Inferior parietal cortex (tissue), 1 donor: ENCODE measurements around the gene CCNK.

Experiments used
- DNase-seq: peaks from one replicate; pipeline ENCODE4 v3.0.0-alpha.2; 2016; ENCODE audit errors: extremely low spot score

The CCNK gene

DNA sequence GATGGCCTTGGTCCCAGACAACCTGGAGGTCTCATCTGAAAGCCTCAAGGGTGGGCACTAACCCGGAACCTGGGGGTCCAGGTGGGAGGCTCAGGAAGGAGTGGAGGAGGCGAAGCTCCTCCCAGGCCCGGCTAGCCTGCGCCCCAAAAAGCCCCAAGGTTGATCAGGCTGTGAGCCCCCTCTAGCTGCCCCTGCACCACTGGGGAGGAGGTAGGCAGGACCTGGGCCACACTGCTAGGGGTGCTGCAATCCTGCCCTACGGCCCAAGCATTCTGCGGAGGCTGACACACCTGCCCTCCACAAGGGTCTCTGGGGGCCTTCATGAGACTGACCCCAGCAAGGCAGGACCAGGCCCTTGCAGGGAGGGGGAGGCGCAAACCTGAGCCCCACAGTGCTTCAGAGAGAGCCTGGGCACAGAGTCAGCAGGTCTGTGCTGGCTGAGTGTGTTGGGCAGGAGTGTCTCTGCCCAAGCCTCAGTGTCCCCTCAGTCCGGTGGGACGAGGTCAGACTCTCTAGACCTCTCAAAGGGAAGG, 70.9 kb downstream of the CCNK start:
- DNase-seq, result no peak

DNA sequence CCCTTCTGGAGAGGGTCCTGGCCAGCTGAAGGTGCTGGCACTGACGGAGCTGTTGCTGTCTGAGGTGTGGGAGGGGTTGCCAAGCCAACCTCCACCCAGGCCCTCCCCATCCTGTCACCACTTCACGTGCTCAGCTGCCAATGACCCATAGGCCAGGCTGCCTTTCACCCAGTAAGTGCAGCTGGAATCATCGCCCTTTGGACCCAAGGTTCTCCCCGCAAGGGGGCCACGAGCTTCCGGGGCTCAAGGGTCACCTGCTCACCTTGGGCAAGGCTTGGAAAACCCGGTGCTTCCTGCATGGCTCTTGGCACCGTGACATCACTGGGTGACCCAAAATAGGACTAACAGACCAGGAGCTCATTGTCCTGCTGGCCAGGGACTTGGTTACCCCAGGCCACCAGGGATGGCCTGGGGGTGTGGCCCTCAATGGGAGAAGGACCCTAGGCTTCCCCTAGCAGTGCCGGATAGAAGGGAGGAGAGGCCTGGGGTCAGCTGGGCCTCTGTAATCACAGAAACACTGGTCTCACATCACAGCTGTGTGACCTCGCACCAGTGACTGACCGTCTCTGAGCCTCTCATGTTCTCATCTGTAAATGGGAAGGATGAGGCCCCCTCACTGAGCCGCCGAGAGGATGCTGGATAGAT, 71.5 kb downstream of the CCNK start:
- no peak for DNase-seq

DNA sequence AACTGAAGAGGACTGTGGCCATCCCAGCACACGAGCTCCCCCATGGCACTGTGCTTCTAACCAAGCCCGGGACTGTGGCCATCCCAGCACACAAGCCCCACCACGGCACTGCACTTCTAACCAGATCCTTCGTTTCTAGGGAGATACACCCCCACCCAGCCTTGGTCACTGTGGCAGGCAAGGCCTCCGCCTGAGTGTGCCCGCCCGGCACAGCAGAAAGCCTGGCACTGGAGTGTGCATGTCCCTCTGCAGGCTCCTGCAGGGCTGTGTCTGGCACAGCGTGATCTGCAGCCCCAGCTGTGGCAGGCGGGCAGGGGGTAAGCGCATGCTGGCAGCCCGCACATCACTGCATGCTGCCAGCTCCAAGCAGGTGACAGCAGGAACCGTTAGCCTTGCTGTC, 73.0 kb downstream of the CCNK start:
- no peak for DNase-seq

DNA sequence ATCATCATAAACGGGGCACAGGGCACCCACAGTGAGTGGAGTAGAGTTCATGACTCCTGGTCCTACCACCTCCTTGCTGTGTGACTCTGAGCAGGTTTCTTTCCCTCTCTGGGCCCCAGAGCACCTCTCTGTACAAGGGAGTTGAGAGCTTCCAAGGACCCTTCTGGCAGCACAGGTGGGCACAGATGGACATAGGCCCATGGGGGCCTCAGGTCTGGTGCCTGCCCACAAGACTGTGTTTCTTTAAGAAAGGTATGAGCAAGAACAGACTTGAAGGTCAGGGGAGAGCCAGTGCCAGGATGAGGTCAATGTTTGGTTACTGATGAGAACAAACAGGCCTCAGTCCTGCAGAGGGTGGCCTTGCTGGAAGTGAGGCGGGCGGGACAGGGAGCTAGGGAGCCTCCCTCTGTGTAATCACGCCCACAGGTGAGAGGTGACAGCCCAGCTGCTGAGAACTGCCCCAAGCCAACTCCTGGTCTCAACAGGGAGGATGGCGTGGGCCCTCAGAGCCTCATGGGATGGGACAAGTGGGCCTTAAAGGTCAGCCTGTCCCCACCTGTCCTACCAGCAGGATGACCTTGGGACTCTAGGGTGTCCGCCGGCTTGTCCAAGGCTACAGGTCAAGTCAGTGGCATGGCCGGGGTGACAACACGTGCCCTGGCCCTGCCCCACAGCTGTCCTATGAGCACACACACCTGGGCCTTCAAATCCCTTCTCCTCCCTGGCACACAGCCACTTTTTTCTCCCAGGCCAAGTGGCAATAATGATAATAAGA, 73.7 kb downstream of the CCNK start:
- no peak for DNase-seq

DNA sequence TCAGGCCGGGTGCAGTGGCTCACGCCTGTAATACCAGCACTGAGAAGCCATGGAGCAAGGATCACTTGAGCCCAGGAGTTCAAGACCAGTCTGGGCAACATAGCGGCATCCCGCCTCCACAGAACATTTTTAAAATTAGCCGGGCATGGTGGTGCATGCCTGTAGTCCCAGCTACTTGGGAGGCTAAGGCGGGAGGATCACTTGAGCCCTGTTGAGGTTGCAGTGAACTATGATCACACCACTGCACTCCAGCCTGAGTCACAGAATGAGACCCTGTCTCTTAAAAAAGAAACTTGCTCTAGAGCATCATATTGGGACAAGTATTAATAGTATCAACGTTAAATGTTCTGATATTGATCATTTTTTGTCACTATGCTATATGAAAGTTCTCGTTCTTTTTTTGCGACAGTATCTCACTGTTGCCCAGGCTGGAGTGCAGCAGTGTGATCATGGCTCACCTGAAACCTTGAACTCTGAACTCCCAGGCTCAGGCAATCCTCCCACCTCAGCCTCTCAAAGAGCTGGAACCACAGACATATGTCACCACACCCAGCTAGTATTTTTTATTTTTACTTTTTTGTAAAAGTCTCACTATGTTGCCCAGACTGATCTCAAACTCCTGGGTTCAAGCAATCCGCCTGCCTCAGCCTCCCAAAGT, 75.1 kb downstream of the CCNK start:
- DNase-seq, result no peak

DNA sequence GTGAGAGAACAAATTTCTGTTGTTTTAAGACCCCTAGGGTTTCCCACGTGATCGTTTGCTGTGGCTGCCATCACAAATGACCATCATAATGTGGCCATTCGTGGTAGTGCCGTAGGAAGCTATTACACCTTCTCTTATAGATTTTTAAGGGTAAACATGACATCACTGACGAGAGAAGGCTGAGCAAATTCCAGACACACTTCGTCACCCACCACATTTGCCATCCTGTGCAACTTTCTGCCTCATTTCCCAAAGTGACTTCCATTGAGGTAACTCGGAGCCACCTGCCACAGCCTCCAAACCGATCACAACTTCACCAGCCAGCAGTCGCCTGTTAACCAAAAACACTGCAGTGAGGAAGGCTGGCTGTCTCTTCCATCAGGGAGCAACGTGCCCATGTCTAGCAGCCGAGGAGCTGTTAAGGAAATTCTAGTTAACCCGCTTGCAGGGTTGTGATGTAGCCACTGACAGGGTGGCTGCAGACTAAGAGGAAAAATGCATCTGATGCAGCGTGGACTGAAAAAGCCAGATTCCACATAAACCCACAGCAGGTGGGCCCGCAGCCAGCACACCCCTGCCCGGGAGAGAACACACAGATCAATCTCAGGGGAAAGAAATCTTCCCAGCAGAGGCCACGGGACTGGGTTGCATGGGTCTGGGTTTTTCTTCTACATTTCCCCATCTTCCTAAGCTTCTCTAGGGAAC, 78.2 kb downstream of the CCNK start:
- no peak for DNase-seq

DNA sequence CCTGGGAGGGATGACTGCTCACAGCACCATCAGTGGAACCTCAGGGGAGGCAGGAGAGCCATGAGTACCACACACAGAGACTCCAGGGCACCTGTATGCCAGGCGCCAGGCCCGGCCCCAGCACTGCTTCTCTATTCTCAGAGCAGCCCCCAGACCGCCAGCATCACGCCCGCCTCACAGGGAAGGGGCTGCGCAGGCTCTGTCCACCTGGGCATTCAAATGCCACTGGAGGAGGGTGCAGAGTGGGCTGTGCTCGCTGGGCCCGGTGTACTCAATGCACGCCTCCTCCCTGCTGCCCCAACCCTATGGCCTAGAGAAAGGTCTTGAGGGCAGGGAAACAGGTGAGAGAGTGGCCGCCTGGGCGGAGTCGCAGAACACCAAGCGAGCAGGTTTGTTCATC, 79.2 kb downstream of the CCNK start:
- DNase-seq, result no peak

DNA sequence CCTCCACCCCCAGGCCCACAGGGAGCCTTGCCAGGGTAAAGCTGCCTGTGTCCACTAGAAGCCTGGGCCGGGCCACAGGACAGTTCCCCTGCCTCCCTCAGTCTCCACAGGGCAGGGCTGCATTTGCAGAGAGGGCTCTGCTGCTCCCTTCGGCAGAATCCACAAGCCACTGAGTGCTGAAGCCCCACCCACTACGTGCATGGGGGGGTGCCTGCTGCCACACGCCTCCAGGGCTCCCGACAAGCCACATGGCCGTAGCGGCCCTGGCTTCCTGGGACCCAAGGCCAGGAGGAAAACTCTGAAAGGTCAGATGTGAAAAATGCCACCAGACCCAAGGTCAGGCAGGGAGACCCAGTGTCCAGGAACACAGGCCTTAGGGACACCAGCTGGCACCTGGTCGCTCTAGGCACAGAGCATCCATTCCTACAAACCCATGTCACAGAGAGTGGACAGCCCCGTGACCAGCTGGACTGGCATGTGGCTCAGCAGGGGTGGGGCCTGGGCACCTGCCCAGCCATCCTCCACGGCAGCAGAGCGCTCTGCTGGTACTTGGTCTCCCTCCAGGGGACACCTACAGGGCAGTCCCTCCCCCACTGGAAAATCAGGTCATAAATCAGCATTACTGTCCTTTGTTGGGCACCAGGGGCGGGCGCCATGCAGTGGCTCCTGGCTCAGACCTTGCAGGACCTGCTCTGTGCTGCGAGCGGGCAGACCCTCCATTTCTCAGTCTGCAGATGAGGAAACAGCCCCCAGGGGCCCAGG, 79.9 kb downstream of the CCNK start:
- no peak for DNase-seq

DNA sequence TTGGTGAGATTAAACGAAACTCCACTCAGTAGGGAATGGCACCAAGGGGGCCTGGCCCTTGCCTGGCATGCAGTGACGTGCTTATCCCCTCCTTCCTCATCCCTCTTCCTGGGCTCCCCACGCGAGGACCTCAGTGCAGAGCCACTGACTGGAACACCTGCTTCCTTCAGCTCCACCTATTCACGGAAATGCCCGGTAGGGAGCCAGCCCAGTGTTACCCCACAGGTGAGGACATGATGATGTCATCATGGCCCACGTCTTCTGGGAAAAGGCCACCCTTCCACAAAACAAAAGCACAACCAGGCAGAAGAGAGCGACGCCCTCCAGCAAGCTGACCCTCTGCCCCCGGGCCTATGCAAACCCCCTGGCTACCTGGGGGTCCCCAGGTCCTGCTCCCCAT, 80.7 kb downstream of the CCNK start:
- no peak for DNase-seq
